Stimulated activated CD8-positive, alpha-beta memory T cell treated with anti-CD3 and anti-CD28 coated beads, Interleukin-7, amount 100 ng/mL, for 48 hours (primary cell): ENCODE results near the gene ACY1.

Source experiments
- DNase-seq, 2 donors: peaks; one replicate each; pipeline ENCODE4 v3.0.0-alpha.2; 2020; ENCODE audit warnings: low read depth in 1 of 2; ENCODE audit errors: extremely low read depth in 1 of 2

Gene ACY1

GRCh38 chr3:52002748-52003147 is 19.4 kb downstream of the ACY1 start:
- no peak for DNase-seq

DNA sequence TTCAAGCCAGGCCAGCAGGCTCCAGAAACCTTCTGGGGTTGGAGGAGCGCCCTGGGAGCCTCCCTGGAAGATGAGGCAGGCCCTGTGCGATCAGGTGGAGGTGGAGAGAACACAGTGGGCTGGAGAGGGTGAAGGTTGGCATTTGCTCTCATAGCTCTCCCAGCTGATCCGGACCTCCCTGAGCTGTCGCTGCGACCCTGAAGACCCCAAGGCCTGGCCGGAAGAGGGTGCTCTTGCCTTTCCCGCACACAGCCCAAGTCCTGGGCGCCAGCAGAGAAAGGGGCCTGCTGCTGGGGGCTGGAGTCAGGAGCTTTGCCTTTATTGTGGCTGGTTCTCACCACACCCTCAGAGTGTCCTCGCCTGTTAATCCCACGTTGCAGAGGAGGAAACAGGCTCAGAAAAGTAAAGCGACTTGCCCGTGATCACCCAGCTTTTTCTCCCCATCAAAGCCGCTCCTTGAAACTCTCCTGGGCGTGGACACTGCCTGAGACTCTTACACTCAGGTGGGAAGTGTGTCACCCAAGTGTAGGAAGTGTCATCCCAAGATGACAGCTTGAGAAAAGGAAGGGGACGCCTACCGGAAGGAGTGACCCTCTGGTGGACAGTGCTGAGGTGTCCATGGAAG is 20.9 kb downstream of the ACY1 start:
- no peak for DNase-seq

DNA sequence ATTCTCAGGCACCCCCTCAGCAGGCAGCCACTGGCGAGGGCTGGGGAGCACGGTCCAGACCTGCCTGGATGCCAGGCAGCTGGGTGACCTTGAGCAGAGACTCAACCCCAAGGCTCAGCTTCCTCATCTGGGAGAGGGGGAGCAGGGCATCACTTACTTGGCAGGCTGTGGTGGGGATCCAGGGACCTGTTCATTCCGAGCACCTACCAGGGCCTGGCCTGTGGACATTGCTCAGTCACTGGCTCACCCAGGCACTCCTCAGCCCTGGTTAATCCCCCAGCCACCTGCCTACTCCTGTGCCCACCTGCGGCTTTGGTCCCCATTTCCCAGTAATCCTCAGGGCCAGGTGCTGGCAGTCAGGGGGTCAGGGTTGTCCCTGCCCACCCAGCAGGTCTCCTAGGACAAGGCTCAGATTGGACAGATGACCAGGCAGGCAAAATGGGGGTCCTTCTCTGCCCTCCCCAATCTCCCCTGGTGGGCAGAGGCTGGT is 21.6 kb downstream of the ACY1 start:
- DNase-seq, result no peak

GRCh38 chr3:52005571-52005986 is 22.2 kb downstream of the ACY1 start:
- no peak for DNase-seq

GRCh38 chr3:52006017-52006819 is 22.9 kb downstream of the ACY1 start:
- DNase-seq, result no peak

DNA sequence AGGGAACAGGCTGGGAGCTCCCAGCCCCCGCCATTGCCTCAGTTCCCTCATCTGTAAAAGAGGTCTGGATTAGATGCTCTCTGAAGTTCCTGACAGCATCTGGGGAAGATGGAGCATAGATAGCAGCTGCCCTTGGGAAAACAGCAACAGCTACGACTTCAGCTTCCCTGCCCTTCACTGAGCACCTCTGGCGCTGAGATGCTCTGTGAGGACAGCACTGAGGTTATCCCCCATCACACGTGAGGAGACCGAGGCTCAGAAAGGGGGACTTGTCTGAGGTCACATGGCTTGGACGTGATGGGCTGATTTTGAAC is 23.4 kb downstream of the ACY1 start:
- DNase-seq, result no peak

DNA sequence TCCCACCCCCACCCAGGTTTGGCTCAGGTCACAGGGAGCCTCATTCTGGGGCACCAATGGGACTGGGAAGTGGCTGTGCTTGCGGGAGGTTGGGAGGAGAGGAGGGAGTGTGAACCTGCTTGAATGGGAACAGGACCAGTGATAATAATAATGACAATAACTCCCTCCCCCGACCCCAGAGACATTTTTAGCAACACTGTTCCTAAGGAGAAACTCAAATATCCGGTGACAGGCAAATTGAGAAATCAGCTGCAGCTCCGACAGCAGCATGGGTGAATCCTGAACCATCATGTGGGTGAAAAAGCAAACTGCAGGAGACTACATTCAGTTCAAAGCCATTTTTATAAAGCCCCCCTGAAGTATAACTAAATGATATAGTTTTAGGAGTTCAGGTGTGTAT is 24.0 kb downstream of the ACY1 start:
- DNase-seq, result no peak

DNA sequence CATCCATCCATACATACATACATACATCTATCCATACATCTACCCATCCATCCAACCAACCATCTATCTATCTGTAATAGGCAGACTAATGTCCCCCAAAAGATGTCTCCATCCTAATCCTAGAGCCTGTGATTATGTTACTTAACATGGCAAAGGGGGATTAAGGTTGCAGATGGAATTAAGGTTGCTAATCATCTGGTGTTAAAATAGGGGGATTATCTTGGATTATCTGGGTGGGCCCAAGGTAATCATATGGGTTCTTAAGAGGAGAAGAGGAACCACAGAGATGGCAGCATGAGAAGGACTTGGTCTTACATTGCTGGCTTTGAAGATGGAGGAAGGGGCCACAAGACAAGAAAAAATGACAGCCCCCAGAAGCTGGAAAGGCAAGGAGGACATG is 27.1 kb downstream of the ACY1 start:
- DNase-seq, result no peak

DNA sequence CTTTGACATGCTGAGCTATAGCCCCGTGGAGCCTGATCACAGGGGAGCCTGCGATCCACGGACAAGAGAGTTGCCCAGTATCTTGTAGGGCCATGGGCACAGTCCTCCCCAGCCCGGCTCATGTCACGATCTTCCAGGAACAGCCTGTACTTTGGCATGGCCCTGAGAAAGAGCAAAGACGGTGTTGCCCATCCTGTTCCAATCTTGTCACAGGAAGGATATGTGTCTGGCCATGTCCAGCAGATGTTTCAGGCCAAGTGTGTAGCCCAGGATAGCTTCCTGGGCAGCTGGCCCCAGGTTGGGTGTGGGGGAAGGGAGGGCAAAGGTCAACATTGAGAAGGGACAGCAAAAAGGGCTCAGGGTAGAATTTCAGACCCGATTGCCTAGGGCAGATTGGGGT is 29.4 kb downstream of the ACY1 start:
- DNase-seq, result no peak

- DNase-seq, result no peak
Observed at GRCh38 chr3:52013802-52014598, 30.7 kb downstream of the ACY1 start.

DNA sequence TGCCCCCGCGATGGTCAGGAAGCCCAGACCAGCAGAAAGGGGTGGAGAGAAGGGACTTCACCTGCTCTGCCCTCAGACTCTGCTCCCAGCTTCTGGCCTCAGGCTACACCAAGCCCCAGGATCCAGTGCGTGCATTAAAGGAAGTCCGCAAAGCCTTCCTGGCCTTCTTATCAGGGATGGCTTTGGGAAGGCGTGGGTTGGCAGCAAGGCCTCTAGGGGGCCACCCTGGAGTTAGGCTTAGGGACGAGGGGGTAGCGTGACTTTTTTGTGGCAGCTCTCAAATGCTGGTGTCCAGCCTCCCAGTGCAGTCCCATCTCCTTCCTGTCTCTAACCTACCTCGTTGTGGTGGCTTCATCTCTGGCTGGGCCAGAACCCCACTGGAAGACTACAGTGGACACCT is 31.3 kb downstream of the ACY1 start:
- DNase-seq, result no peak

GRCh38 chr3:52015438-52016228 is 32.3 kb downstream of the ACY1 start:
- no peak for DNase-seq

- DNase-seq, result no peak
Observed at GRCh38 chr3:52017586-52017985, 34.3 kb downstream of the ACY1 start.

GRCh38 chr3:52018319-52019000 is 35.1 kb downstream of the ACY1 start:
- no peak for DNase-seq

GRCh38 chr3:52019352-52020080 is 36.2 kb downstream of the ACY1 start:
- DNase-seq, result no peak

- no peak for DNase-seq
Observed at GRCh38 chr3:52020796-52021195, 37.5 kb downstream of the ACY1 start.

GRCh38 chr3:52021489-52022268 is 38.3 kb downstream of the ACY1 start:
- DNase-seq, result no peak

DNA sequence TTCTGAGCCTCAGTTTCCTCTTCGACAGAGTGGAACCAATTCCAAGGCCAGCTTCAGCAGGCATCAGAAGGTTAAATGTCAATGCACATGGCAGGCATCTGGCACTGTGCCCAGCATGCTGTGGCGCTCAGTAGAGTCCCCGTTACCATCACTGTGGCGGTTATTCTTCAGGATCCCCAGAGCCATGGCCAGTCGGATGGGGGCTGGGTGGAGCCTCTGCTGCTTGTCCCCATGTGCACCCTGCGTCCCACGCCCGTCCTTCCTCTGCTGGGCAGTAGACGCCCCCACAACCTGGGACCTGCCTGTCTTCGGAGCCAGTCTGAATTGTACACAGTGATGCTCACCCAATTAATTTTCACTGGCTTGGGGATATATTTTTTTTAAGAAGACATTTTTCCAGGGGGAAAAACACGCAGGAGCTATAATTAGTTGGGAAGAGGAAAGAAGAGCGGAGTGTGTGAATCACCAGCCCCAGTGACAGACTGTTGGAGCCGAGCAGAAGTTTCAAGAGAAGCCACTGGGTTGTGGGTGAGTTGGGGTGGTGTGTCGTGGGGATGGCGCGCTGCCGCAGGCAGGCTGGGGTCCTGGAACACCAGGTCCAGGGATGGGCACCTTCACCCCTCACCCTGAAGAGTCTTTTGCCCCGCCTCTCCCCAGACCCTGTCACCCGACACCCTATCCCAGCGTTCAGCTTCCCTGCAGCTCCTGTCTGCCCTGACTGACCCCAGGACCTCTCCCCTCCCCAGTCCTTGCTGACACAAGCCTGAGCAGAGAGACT is 39.2 kb downstream of the ACY1 start:
- DNase-seq, result no peak
